ENCODE measurements around the gene LMCD1.

Gene LMCD1

GRCh38 chr3:8593021-8593827 is 91.6 kb downstream of the LMCD1 start:
- DNase-seq (ENCODE audit: low spot score): no peak

GRCh38 chr3:8595252-8595651 is 93.6 kb downstream of the LMCD1 start:
- no peak for DNase-seq (ENCODE audit: low spot score)

GRCh38 chr3:8595695-8596115 is 94.1 kb downstream of the LMCD1 start:
- DNase-seq (ENCODE audit: low spot score): no peak

GRCh38 chr3:8596321-8597218 is 94.9 kb downstream of the LMCD1 start:
- no peak for DNase-seq (ENCODE audit: low spot score)

- no peak for DNase-seq (ENCODE audit: low spot score)
Measured at GRCh38 chr3:8597219-8597853, 95.7 kb downstream of the LMCD1 start.

- DNase-seq (ENCODE audit: low spot score): no peak
Measured at GRCh38 chr3:8599146-8599545, 97.5 kb downstream of the LMCD1 start.

GRCh38 chr3:8600457-8600856 is 98.8 kb downstream of the LMCD1 start:
- no peak for DNase-seq (ENCODE audit: low spot score)

GRCh38 chr3:8603115-8603710 is 101.6 kb downstream of the LMCD1 start:
- no peak for DNase-seq (ENCODE audit: low spot score)

- no peak for DNase-seq (ENCODE audit: low spot score)
Measured at GRCh38 chr3:8604006-8604405, 102.4 kb downstream of the LMCD1 start.

GRCh38 chr3:8604988-8605387 is 103.4 kb downstream of the LMCD1 start:
- no peak for DNase-seq (ENCODE audit: low spot score)

GRCh38 chr3:8606701-8607231 is 105.1 kb downstream of the LMCD1 start:
- no peak for DNase-seq (ENCODE audit: low spot score)

GRCh38 chr3:8607234-8608040 is 105.8 kb downstream of the LMCD1 start:
- no peak for DNase-seq (ENCODE audit: low spot score)

- no peak for DNase-seq (ENCODE audit: low spot score)
Measured at GRCh38 chr3:8608041-8608790, 106.6 kb downstream of the LMCD1 start.

GRCh38 chr3:8608791-8609467 is 107.3 kb downstream of the LMCD1 start:
- no peak for DNase-seq (ENCODE audit: low spot score)

- no peak for DNase-seq (ENCODE audit: low spot score)
Measured at GRCh38 chr3:8610951-8611350, 109.3 kb downstream of the LMCD1 start.

- DNase-seq (ENCODE audit: low spot score): no peak
Measured at GRCh38 chr3:8617921-8618320, 116.3 kb downstream of the LMCD1 start.

GRCh38 chr3:8618950-8619349 is 117.3 kb downstream of the LMCD1 start:
- DNase-seq (ENCODE audit: low spot score): no peak

- no peak for DNase-seq (ENCODE audit: low spot score)
Measured at GRCh38 chr3:8619548-8619947, 117.9 kb downstream of the LMCD1 start.

GRCh38 chr3:8621141-8621540 is 119.5 kb downstream of the LMCD1 start:
- DNase-seq (ENCODE audit: low spot score): no peak

GRCh38 chr3:8621872-8622271 is 120.2 kb downstream of the LMCD1 start:
- DNase-seq (ENCODE audit: low spot score): no peak
